Measurements from ENCODE around the gene TRAPPC10.

- TF ChIP-seq CTCF (IDR thresholded peaks at IDR 0.05), result no peak
- no peak for TF ChIP-seq POLR2AphosphoS5 (IDR thresholded peaks at IDR 0.05)
- TF ChIP-seq EP300 (IDR thresholded peaks at IDR 0.05), result no peak
- TF ChIP-seq POLR2A (IDR thresholded peaks at IDR 0.05), result no peak
Observed at GRCh38 chr21:43979654-43980053, 32.5 kb upstream of the TRAPPC10 start.
